ENCODE data around the gene UNC93B1.
"Not testable (repeated sequence)": the region's sequence is repeated elsewhere in the genome, so short reads cannot be mapped to it uniquely, and the experiment has no call there.

UNC93B1 gene

DNA sequence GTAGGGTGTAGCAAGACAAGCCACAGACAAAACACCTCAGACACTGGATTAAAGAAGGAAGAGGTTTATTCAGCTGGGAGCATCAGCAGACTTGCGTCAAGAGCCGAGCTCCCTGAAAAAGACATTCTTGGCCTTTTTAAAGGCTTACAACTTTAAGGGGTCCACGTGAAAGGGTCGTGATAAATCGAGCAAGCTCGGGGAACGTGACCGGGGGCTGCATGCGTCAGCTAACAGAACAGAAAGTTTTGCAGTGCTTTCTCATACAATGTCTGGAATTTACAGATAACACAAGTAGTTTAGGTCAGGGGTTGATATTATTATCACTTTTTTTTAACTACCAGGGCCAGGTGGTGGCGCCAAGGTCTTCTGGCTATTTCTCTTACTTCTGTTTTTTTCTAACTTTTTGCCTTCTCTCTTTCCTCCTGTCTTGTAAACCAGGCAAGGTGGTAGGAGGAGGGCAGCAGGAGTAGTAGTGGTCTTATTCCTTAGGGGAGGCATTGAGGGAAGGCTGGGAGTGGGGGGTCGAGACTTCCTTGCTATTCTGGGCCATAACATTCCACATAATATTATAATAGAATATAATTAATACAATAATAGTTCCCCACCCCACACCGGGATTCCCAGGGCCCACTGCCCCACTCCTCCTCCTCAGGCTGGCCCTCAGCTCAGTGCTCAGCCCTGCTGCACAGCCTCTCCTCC is 5.6 kb upstream of the UNC93B1 start:
- no peak for DNase-seq (ENCODE audit: low read depth)

DNA sequence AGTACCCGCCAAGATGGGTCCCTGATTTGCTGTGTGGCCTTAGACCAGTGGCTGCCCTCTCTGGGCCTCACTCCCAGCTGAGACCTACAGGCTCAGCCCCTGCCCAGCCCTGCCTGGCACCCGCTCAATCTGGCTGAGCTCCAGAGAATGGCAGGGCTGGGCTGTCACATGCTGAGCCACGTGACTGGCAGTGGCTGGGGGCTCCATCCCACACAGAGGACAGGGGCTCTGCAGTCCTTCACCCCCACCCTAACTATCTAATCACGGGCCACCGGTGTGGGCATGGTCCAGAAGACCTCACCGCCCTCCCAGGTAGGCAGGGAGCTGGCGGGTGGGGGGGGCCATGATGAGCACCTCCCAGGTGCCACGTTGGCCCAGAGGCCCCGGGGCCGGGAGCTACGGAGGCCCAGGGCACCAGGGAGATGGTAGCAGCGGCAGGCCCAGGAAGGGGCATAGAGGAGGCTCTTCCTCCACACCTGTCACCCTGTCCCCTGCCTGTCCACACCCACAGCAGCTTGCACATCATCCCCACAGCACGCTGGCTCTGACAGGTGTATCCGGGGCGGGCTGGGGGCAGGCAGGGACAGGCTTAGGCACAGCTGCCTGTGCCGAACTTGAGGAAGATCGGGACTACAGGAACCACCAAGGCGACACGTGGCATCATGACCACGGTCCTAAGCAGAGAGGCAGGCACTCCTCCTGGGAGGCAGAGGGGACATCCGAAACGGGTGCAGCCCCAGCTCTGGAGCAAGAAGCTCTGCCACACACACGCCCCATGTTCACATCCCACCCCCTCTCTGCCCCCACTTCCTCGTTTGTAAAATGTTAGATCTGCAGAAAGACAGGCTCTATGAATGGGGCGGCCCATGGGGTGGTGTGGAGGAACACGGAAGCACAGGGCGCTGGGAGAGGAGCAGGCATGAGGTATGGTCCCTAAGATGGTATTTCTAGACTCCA is 4.8 kb upstream of the UNC93B1 start:
- no peak for DNase-seq (ENCODE audit: low read depth)

- DNase-seq (ENCODE audit: low read depth) = no peak
Measured at GRCh38 chr11:68007498-68008380, 3.8 kb upstream of the UNC93B1 start.

- DNase-seq (ENCODE audit: low read depth) = no peak
Measured at GRCh38 chr11:68006606-68007166, 2.8 kb upstream of the UNC93B1 start.

GRCh38 chr11:68004551-68005335 is 846 bp upstream of the UNC93B1 start:
- DNase-seq (ENCODE audit: low read depth) = no peak

DNA sequence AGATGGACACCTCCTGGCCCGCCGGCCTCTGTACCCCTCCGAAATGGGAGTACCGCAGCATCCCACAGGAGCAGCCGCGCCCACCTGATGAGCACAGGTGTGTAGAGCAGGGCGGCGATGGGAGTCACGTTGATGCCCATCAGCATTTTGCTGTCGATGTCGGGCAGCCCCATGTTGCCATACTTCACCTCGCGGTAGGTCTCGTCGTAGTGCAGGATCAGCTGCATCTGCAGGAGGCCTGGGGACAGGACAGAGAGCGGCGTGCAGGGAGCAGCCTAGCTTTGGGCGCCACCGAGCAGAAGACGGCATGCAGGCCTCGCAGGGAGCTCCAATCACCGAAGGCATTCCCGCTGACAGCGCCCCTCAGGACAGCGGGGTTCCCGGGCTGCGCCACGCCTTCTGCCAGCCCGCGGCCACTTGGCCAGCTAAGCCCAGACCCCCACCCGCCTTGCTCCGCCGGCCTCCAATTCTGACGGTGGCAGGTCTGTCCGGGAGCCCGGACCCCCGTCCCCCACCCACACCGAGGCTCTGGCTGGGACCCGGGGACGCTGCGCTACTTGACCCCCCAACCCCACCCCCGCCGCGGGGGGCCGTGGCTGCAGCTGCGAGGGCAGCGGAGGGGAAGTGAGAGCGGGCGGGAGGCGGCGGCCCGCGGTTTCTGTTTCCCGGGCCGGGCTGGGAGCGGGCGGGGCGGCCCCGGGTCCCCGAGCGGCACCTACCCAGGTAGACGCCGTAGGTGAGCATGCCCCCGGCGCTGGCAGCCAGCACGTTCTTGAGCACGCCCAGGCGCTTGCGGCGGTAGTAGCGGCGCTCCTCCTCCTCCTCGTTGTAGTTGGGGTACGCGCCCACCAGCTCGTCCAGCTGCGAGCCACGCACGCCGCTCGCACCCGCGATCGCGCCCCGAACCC is 705 bp downstream of the UNC93B1 start:
- DNase-seq (ENCODE audit: low read depth) = peak; percentile 34

- no peak for DNase-seq (ENCODE audit: low read depth)
Measured at GRCh38 chr11:68002575-68002937, 1.3 kb downstream of the UNC93B1 start.

DNA sequence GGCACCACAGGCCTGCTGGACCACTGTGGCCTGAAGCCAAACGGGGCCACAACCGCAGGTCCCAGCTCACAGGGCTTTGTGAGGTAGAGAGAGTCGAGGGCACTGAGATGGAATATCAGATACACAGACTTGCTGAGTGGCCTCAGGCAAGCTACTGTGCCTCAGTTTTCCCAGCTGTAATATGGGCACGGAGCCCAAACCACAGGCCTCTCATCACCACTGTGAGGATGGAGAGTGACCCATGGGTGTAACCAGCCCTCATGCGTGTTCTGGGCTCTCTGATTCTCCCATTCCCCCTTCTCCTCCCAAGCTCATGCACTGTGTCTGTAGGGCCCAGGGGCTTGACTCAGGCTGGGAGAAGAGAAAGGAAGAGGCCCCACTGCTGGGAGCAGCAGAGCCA is 4.2 kb downstream of the UNC93B1 start:
- DNase-seq (ENCODE audit: low read depth) = no peak

DNA sequence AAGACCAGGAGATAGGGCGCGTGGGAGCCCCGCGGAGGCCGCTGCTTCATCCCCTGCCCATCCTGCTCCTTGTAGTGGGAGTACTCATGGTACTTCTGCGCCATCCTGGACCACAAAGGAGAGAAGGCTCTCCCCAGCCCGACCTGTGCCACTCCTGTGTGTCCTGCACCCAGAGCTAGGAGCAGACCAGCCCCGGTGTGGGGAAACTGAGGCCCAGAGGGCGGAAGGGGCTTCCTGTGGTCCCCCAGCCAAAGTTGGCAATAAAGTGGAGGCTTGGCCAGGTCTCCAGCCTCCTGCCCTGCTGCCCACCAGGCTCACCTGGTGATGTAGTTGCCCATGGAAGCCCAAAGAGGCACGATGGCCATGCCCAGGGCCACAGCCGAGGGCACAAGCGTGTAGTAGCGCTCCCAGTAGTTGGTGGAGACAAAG is 4.7 kb downstream of the UNC93B1 start:
- DNase-seq (ENCODE audit: low read depth) = no peak

- no peak for DNase-seq (ENCODE audit: low read depth)
Measured at GRCh38 chr11:67998150-67999045, 5.5 kb downstream of the UNC93B1 start.

- DNase-seq (ENCODE audit: low read depth) = no peak
Measured at GRCh38 chr11:67997475-67997921, 6.4 kb downstream of the UNC93B1 start.

DNA sequence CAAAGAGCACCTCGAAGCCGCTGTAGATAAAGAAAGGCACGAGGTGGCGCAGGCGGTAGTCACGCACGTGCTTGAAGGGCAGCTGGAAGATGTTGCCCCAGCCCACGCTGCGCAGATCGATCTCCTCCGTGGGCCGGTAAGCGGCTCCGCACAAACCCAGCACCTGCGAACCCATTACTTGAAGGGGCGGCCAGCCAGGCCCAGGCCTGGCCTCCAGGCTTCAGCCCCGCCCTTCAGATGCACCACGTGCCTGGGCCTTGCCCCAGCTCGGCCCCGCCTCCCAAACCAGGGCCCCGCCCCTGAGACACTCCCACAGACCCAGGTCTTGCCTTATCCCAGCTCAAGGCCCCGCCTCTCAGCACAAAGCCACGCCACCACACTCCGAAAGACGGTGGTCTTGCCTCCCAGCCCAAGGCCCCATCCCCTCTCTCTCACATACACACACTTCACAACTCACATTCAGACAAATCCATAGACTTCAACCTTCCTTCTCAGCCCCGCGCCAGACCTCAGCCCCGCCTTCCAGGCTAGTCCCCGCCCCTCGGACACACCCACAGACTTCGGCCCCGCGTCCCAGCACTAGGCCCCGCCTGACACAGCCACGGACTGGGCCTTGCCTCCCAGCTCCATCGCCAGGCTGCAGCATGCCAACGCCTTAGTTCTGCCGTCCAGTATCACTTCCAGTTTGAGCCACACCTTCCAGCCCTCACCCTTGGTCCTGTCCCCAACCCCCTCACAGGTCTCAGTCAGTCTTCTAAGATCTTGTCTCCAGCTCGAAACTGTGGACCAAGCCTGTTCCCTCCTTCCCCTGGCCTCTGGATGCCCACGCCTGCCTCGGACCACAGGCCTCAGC is 7.0 kb downstream of the UNC93B1 start:
- no peak for DNase-seq (ENCODE audit: low read depth)

DNA sequence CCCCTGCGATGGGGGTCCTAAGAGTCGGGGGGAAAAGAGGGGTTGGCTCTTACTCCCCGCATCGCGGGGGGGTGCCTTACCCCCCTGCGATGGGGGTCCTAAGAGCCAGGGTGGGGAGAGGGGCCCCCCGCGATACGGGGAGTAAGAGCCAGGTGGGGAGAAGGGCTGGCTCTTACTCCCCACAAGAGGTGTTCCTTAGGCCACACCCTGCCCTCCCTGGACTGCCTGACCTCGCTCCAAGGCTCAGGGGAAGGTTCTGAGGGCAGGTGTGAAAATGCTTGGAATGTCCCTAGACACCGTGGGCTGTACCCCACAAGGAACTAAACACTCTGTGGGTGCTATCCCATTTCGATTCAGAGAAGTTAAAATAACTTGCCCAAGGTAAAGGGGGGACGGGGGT is 7.8 kb downstream of the UNC93B1 start:
- no peak for DNase-seq (ENCODE audit: low read depth)

DNA sequence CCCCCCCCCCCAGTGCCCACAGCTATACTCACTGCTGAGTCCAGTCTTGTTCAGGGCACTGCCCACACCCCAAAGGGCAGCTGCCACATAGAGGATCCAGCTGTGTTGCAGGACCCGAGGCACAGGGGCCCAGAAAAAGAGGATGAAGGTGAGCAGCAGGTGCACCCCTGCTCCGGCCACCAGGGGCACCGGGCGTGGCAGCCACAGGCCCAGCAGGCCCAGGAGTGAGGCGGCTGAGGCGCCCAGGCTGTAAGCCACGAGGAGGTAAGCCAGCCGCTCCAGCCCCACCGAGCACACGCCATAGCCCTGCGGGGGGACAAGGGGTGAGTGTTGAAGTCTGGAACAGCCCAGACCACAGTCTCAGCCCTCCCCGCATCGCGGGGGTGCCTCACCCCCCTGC is 8.3 kb downstream of the UNC93B1 start:
- not testable (repeated sequence) for DNase-seq (ENCODE audit: low read depth)

DNA sequence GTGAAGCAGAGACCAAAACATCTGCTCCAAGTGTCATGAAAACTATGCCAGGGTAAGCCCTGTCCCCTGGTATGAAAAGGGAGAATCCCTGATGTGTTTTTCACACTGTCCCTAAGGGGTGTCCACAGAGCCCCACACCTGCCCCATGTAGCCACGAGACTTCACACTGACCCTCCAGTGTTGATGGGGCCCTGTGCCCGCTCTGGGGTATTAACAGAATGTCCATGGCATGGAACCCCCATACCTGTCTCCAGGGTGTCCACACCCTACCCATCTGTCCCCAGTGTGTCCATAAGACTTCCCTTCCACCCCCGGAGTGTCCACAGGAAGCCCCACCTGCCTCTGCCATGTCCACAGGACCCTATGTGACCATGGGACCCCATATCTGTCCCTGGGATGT is 8.8 kb downstream of the UNC93B1 start:
- not testable (repeated sequence) for DNase-seq (ENCODE audit: low read depth)

- DNase-seq (ENCODE audit: low read depth) = not testable (repeated sequence)
Measured at GRCh38 chr11:67994387-67994786, 9.5 kb downstream of the UNC93B1 start.

DNA sequence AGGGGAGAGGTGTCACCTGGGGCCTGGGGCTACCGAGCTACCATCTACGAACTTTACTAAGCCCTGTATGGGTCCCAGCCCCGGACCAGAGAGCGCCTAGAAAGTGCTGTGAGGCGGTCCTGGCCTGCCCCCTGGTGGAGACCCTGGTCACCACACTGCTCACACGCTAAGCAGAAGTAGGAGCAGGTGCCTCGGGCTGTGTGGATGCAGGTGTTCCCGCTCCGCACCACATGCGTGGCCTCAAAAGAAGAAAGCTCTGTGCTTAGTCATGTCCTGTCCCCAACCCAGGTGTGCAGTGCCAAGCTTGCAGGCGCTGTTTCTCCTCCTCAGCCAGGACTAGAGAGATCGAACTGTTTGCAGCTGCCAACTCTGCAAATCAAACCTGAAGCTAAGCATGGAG is 10.1 kb downstream of the UNC93B1 start:
- DNase-seq (ENCODE audit: low read depth) = not testable (repeated sequence)
